LNCaP clone FGC (cell line): ENCODE data around the gene SMAD3.

ENCODE experiments used
- DNase-seq: peaks from one replicate; pipeline ENCODE4 v3.0.0-alpha.2; 2011; ENCODE audit warnings: low read depth
- H3K4me3 ChIP-seq: 2 replicates; pipeline ENCODE4 v1.5.1; 2011; ENCODE audit warnings: mild to moderate bottlenecking, low read depth, low read length, control low read depth
- TF ChIP-seq, protein P1 (sequence below): IDR thresholded peaks from 2 replicates; pipeline ENCODE4 v1.5.1; 2012; ENCODE audit warnings: mild to moderate bottlenecking; ENCODE audit not compliant: control insufficient read depth, insufficient read depth; ENCODE audit errors: extremely low read depth

SMAD3 gene

DNA sequence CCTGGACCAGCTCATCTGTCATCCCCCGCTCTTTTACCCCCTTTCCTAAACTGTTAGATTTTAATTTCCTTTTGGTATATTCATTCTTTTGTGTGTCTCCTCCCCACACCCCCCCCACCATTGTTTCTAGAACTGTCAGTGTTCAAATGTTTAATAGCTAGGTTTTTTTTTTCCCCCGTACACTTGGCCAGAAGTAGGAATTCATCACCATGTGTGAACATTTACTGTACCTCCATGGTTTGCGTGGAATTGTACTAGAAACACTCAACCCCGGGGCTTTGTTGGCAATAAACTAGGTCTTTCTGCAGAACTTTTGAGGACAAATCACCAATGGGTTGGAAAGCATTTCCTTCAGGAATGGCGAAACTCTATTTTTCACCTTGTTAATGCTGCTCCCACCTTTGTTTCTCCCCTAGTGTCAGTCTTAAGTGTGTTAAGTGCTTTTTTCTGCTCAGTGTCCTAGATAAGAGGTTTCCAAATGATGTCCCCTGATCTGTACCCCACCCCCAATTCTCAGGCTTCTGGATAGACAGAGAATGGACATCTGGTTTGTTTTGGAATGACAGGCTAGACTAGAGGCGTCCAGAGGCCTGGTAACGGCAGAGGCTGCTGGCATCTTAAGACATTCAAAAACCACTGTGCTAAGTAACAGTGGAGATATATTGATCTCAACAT, 76.8 kb downstream of the SMAD3 start:
- no peak overlapping the region for H3K4me3 ChIP-seq
- TF ChIP-seq, protein P1, sequence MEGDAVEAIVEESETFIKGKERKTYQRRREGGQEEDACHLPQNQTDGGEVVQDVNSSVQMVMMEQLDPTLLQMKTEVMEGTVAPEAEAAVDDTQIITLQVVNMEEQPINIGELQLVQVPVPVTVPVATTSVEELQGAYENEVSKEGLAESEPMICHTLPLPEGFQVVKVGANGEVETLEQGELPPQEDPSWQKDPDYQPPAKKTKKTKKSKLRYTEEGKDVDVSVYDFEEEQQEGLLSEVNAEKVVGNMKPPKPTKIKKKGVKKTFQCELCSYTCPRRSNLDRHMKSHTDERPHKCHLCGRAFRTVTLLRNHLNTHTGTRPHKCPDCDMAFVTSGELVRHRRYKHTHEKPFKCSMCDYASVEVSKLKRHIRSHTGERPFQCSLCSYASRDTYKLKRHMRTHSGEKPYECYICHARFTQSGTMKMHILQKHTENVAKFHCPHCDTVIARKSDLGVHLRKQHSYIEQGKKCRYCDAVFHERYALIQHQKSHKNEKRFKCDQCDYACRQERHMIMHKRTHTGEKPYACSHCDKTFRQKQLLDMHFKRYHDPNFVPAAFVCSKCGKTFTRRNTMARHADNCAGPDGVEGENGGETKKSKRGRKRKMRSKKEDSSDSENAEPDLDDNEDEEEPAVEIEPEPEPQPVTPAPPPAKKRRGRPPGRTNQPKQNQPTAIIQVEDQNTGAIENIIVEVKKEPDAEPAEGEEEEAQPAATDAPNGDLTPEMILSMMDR = no peak
- DNase-seq = no peak

DNA sequence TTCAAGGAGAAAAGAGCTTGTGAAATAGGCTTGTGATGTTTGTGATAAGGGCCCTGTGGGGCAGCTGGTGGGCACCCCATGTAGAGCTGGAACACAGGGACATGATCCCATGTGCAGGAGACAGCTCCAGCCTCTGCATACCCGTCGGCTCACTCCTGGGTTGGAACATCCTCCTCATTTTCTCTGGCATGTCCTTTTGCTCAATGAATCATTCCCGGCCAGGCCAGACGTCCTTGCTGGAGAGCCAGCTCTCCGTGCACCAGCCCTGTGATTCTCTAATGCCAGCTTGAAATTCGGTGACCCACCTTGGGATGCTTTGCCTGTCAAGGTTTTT, 77.3 kb downstream of the SMAD3 start:
- H3K4me3 ChIP-seq = no peak overlapping the region
- TF ChIP-seq, protein P1 = no peak
- DNase-seq = no peak

DNA sequence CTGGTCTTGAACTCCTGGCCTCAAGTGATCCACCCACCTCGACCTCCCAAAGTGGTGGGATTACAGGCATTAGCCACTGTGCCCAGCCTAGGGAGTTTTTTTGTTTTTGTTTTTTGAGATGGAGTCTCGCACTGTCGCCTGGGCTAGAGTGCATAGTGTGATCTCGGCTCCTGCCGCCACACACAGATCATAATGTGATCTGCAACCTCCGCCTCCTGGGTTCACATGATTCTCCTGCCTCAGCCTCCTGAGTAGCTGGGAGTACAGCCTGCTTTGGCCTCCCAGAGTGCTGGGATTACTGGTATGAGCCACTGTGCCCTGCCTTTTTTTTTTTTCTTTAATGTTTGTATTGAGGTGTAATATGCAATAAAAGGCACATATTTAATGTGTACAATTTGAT, 78.2 kb downstream of the SMAD3 start:
- no peak overlapping the region for H3K4me3 ChIP-seq
- no peak for DNase-seq
- TF ChIP-seq, protein P1 = no peak

DNA sequence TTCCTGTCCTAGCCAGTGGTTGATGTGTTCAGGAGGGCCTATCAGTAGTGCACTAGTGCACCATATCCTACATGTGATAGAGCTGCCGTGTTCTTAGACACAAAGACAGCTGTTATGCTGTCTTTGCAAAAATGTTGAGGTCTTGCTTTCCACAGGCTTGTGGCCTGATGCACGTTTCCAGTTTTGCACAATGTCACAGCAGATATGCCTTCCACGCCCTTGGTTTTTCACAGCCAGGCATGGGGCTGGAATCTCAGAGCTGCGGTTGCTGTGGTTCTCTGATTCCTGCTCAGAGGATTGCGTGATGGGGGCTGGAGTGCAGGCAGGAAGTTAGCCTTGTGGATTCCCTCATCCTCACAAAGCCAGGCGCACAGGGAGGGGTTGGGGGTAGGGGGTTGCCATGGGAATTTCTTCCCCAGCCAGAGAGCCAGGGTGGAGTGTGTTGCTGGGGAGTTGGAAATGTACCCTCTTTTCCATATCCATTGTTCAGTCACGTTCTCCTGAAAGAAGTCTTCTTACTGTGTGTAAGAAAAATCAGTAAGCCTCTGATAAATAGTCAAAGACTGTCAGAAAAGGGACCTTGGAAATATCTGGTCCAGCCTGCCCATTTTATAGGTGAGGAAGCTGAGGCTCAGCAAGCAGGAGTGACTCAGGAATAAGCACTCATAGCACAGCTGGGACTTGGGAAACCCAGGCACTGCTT, 79.4 kb downstream of the SMAD3 start:
- DNase-seq = no peak
- TF ChIP-seq, protein P1 = no peak

DNA sequence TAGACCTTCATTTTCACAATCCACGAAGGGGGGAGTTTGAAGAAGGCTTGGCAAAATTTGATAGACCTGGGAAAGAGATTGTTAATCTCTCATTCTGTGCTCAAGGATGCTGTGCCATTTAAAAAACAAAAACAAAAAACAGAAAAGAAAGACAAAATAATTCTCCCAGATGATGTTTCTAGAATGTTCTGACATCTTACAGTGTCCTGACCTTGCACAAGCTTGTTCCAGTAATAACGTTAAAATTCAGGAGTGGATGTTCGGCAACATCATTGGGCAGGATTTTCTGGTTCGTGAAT, 79.9 kb downstream of the SMAD3 start:
- H3K4me3 ChIP-seq = no peak overlapping the region
- TF ChIP-seq, protein P1 = no peak
- DNase-seq = no peak

More for the DNA sequence above, 79.4 kb downstream of the SMAD3 start:
- no peak overlapping the region for H3K4me3 ChIP-seq

DNA sequence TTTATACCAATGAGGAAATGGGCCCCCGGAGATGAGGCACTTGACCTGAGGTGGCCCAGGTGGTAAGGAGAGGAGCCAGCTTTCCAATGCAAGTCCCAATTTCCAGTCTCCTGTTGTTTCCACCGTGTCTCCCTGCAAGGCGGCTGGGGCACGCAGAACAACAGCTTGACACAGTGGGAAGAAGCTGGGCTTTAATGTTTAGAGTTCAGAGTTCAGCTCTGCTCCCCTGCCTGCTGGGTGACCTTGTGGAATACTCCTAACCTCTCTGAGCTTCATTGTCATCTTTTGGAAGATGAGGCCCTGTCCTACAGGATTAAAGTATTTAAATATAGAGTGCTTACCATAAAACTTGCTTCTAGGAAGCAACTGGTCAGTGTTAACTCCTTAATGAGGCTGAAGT, 80.3 kb downstream of the SMAD3 start:
- TF ChIP-seq, protein P1 = no peak
- no peak for DNase-seq
- no peak overlapping the region for H3K4me3 ChIP-seq

DNA sequence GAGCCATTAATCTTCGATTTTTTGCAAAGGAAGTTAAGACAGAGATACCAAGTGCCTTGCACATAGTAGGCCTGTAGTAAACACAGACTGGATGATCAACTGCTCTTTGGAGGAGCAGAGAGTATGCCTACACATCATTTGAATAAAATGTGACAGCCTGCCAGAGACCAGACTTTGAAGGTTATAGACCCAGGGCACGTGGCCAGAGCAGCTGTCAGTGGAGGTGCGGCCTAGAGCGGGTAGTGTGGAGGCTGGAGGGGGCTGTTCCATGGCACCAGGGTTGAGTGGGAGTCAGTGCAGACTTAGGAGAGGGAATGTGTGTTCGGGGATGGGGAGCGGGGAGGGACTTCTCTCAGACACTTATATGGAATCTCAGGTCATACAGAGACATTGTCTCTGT, 80.8 kb downstream of the SMAD3 start:
- H3K4me3 ChIP-seq = no peak overlapping the region
- no peak for DNase-seq
- TF ChIP-seq, protein P1 = no peak
